Activated CD4-positive, alpha-beta T cell treated with anti-CD3 and anti-CD28 coated beads, Interleukin-2, amount 50 U/mL, for 48 hours (primary cell): Measurements from ENCODE around the gene DLST.
A peak's percentile ranks its signal among the peaks of the same experiment; 100 is the strongest.

ENCODE experiments used
- DNase-seq, 2 experiments: peaks; one replicate each; pipeline ENCODE4 v3.0.0-alpha.2; 2020

Gene DLST

GRCh38 chr14:74942181-74942580 is 60.5 kb downstream of the DLST start:
- DNase-seq = no peak

- no peak for DNase-seq
These were observed 60.9 kb downstream of the DLST start for GRCh38 chr14:74942608-74943007.

GRCh38 chr14:74945261-74945851 is 63.6 kb downstream of the DLST start:
- DNase-seq = peak; percentile 41 to 55

GRCh38 chr14:74945852-74946658 is 64.3 kb downstream of the DLST start:
- DNase-seq = peak; percentile 84 to 87

GRCh38 chr14:74946659-74947281 is 65.1 kb downstream of the DLST start:
- DNase-seq = no peak

GRCh38 chr14:74947353-74948227 is 65.9 kb downstream of the DLST start:
- no peak for DNase-seq

GRCh38 chr14:74948228-74949175 is 66.8 kb downstream of the DLST start:
- no peak for DNase-seq

- DNase-seq = no peak
These were observed 67.5 kb downstream of the DLST start for GRCh38 chr14:74949191-74949601.

- no peak for DNase-seq
These were observed 68.3 kb downstream of the DLST start for GRCh38 chr14:74949859-74950573.

- no peak for DNase-seq
These were observed 69.2 kb downstream of the DLST start for GRCh38 chr14:74950795-74951442.

GRCh38 chr14:74951443-74952179 is 69.9 kb downstream of the DLST start:
- no peak for DNase-seq

- DNase-seq = no peak
These were observed 70.5 kb downstream of the DLST start for GRCh38 chr14:74952180-74952665.

- DNase-seq = no peak
These were observed 71.2 kb downstream of the DLST start for GRCh38 chr14:74952697-74953484.
